Endometrial microvascular endothelial cells (primary cell): Measurements from ENCODE around the gene CYTL1. TPM values are rescaled to one million over a fixed set of nuclear protein-coding genes. Genes with fewer than 3 reads are reported as not detected.
"Not testable (repeated sequence)": the region's sequence is repeated elsewhere in the genome, so short reads cannot be mapped to it uniquely, and the experiment has no call there.

Source experiments
- in situ Hi-C: cut with HindIII; loops from 2 replicates; pipeline ENCODE4 v1.10.0; 2017; ENCODE audit warnings: low sequenced_read_pairs, low pct_unique_long_range_greater_than_20kb; ENCODE audit errors: inconsistent ontology term
- total RNA-seq: library from RNA; depleted of rRNA; stranded (reverse); fragments of >200 nt; gene quantifications from one replicate; pipeline ENCODE4 v1.2.3, GENCODE V29; 2015; ENCODE audit errors: inconsistent ontology term

CYTL1 gene
- total RNA-seq, 1 donor from 2014 or later, result 165 TPM

GRCh38 chr4:5012244-5012898, 6.9 kb downstream of the CYTL1 start:
- in situ Hi-C loops, result no loop called here

- in situ Hi-C loops, result no loop called here
These were observed 8.3 kb downstream of the CYTL1 start for GRCh38 chr4:5010984-5011383.

- in situ Hi-C loops, result no loop called here
These were observed 9.5 kb downstream of the CYTL1 start for GRCh38 chr4:5009796-5010195.

- in situ Hi-C loops, result not testable (repeated sequence)
These were observed 12.3 kb downstream of the CYTL1 start for GRCh38 chr4:5006932-5007331.

DNA sequence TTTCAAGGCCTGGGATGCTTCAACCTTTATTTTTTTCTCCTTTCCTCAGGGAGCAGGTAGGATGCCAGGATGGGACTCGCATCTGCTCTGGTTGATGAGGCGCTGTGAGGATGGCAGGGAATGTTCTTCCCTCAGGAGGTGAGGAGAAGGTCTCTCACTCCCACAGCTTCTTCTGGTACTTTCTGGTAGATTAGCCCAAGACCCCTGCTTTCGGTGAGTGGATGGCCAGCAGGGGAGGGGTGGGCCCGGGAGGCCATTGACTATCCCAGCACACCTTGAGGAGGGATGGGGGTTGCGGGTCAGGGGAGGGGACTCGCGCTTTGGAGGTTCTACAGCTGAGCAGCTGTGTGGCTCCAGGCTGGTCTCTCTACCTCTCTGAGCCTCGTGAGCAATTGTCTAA, 14.8 kb downstream of the CYTL1 start:
- in situ Hi-C loops, result no loop called here

DNA sequence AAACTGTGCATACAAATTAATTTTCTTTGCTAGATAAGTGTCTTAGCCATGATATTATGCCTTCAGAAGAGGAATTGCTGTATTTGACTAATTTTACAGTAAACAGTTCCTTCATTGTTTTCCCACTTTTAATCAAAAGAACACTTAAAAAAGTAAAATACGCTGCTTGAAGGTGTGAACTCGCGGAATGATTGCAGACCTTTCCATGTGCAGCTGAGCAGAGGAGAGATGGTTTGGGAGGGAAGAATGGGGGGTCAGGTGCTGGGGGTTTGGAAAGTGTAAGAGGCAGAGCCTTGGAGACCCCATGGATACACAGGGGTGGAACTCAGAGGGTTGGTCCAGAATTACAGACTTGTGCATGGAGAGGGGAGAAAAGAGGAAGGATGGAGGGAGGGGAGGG, 15.3 kb downstream of the CYTL1 start:
- in situ Hi-C loops, result no loop called here

DNA sequence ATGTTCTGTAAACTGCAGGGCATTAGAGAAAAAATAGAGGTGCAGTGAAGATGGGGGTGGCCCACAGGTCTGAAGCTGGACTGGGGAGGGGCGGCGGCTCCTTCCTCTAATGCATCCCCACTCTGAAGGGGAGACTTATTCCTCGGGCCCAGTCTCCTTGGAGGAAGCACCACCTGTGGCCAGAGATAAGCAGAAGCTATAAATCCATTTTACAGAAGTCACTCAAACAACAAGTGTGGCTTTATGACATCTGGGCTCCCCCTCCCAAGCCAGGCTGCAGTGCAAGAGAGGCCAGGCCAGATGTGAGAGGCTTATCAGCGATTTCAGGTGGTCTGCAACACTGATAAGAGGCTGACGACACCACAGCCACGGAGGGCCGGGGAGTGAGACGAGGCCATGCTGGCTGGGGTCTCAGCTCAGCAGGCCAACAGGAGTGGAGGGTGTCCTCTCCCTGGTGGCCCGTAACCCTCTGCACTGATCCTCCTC, 15.8 kb downstream of the CYTL1 start:
- in situ Hi-C loops, result no loop called here

DNA sequence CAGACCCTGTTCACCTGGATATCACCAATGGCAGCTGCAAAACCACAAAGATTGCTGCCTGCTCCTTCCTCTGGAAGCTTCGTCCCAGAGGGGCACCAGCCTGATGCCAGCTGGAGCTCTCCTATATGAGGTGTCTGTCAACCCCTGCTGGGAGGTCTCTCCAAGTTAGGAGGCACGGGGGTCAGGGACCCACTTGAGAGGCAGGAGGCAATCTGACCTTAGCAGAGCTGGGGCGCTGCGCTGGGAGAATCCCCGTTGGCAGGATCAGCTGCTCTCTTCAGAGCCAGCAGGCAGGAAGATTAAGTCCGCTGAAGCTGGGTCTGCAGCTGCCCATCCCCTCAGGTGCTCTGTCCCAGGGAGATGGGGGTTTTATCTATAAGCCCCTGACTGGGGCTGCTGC, 17.6 kb downstream of the CYTL1 start:
- in situ Hi-C loops, result not testable (repeated sequence)

DNA sequence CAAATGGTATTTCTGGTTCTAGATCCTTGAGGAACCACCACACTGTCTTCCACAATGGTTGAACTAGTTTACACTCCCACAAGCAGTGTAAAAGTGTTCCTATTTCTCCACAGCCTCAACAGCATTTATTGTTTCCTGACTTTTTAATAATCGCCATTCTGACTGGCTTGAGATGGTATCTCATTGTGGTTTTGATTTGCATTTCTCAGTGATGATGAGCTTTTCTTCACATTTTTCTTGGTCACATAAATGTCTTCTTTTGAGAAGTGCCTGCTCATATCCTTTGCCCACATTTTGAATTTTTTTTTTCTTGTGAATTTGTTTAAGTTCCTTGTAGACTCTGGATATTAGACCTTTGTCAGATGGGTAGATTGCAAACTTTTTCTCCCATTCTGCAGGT, 22.3 kb downstream of the CYTL1 start:
- in situ Hi-C loops, result not testable (repeated sequence)

DNA sequence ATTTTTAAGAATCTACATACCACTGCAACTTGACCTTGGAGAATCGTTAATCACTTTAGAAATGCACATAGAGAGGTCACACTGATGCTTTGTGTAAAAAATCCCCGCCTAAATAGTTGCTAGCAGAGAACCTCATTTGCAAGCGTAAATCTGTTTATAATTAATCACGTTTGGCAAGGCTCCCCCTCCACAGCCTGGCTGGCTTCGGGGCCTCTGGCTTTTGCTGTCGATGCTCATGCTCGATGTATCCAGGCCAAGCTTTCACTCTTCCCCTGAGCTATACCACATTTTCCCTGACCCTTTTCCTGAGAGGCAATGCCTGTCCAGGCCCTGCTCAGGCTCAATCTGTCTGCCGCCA, 23.4 kb downstream of the CYTL1 start:
- in situ Hi-C loops, result no loop called here

- in situ Hi-C loops, result no loop called here
These were observed 24.0 kb downstream of the CYTL1 start for GRCh38 chr4:4995103-4995907.

DNA sequence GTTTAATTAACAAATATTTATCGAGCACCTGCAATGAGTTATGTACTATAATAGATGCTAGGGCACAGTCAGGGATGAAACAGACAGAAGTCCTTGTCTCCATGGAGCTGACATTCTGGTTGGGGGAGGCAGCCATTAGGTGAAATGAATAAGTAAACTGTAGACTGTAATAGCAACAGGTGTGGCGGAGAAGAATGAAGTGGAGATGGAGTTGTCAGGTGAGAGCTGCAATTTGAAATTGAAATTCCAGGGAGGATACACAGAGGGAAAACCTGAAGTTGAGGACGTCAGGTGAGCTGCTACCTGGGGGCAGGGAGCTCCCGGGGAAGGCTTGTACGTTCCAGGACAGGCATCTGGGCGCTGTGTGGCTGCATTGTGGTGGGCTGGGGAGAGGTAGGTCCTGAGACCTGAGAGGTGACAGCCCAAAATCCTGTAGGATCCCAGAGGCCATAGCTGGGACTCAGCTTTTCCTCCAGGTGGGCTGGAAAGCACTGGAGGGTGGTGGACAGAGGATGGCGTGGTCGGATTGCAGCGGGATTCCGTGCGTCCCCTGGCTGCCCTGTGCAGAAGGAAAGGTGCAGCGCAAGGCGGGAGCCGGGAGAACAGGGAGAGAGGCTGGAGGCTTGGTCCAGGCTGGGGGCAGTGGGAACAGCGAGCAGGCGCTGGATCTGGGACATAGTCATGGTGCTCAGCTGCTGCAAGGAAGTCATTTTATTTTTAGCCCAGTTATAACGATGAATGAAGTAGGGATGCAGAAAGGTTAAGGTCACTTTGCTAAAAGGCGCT, 24.8 kb downstream of the CYTL1 start:
- in situ Hi-C loops, result no loop called here

DNA sequence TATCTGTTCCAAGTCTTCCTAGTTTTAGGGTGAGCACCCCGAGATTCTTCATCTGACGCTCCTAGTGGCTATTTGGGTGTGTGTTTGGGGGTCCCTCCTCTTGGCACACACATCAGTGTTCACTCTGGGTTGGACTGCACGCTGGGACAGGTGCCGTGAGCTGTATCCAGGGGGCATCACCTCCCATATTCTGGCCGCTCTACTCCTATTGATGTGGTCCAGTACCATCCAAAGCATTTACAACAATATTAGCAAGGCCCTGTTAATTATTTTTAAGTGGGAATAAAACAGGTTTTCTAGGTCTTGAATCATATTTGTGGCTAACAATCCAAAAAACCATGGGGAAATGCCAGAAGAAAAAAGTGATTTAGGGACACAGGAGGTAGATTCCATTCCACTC, 26.4 kb downstream of the CYTL1 start:
- in situ Hi-C loops, result no loop called here

GRCh38 chr4:4991541-4992099, 27.6 kb downstream of the CYTL1 start:
- in situ Hi-C loops, result no loop called here

- in situ Hi-C loops, result no loop called here
These were observed 28.3 kb downstream of the CYTL1 start for GRCh38 chr4:4990857-4991540.

DNA sequence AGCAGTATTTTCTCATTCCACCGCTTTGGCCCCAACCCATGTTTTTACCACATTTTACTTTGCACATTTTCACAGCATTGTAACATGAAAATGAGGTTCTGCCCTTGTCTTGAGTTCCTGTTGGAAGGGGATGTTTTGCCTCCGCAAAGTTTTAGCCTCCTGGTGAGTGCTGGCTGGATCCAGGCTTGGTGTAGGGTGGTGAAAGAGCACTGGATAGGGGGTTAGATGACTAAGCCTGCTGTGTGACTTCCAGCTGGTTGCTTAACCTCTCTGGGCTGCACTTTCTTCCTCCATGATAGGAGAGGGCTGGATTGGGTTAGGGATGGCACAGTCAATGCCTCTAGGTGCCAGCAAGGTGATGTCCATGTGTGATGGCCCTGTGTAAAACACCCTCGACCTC, 28.9 kb downstream of the CYTL1 start:
- in situ Hi-C loops, result no loop called here

- in situ Hi-C loops, result no loop called here
These were observed 30.1 kb downstream of the CYTL1 start for GRCh38 chr4:4989083-4989622.

GRCh38 chr4:4987656-4988055, 31.6 kb downstream of the CYTL1 start:
- in situ Hi-C loops, result no loop called here

DNA sequence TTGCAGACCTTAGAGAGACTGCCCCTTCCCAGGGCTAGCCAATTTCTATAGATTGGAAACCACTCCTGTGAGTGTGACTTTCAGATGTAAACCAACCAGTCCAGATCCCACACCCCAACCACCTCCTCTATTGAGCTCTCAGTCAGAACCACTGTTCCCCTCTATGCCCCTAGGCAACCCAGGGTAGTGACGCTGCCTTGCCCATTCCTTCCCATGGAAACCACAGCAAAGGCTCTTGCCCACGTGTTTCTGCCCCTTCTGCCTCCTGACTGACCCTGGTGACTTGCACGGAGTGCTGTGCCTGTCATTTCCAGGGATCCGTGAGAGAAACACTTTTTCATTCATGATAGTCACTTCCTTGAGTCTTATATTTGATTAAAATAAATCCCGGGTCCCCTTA, 32.4 kb downstream of the CYTL1 start:
- in situ Hi-C loops, result no loop called here
